Thyroid gland (tissue), 4 donors: ENCODE data around the gene PIGM.

Experiments
- CTCF ChIP-seq, 6 experiments: fragments of 200-600 bp in 3 of 6; fragments of 450-650 bp in 3 of 6; sonication (generic) in 3 of 6; IDR thresholded peaks; one replicate each; pipeline ENCODE4 v1.5.1; 2016 to 2019; ENCODE audit warnings: antibody characterized with exemption in 6 of 6, mild to moderate bottlenecking in 2 of 6, inconsistent platforms in 1 of 6, moderate library complexity in 1 of 6
- POLR2A ChIP-seq, 2 donors: fragments of 450-650 bp; IDR thresholded peaks; one replicate each; pipeline ENCODE4 v1.6.1; 2017; ENCODE audit warnings: antibody characterized with exemption in 2 of 2, mild to moderate bottlenecking in 2 of 2, moderate library complexity in 1 of 2

- TF ChIP-seq CTCF (IDR thresholded peaks at IDR 0.05) (no peak), POLR2A (IDR thresholded peaks at IDR 0.05) (no peak)
Observed at GRCh38 chr1:159981351-159982055, 50.3 kb downstream of the PIGM start.
